Activated CD8-positive, alpha-beta T cell treated with anti-CD3 and anti-CD28 coated beads for 36 hours (primary cell): Measurements from ENCODE around the gene NCR1. TPM values are rescaled to one million over a fixed set of nuclear protein-coding genes. Genes with fewer than 3 reads are reported as not detected.
A peak's percentile ranks its signal among the peaks of the same experiment; 100 is the strongest.
"Not testable (repeated sequence)": the region's sequence is repeated elsewhere in the genome, so short reads cannot be mapped to it uniquely, and the experiment has no call there.

Experiments
- ATAC-seq: fragments of 200-7000 bp; cut with Tn5 transposase; one replicate; pipeline ENCODE4 v1.10.0; 2021; ENCODE audit warnings: mild to moderate bottlenecking, moderate library complexity
- CTCF ChIA-PET: fragments of 350-600 bp; sonication (Branson Sonifier 250); formaldehyde crosslinking; loops from one replicate; lab custom pipeline; 2021; ENCODE audit warnings: antibody characterized with exemption; lab: Charles Lee
- POLR2A ChIA-PET: fragments of 350-600 bp; sonication (Branson Sonifier 250); formaldehyde crosslinking; loops from one replicate; lab custom pipeline; 2021; ENCODE audit warnings: antibody characterized with exemption; lab: Charles Lee
- DNase-seq: peaks from one replicate; pipeline ENCODE4 v3.0.0-alpha.2; 2020
- H3K27ac Mint-ChIP-seq: one replicate; pipeline ENCODE4 v1.8.0; 2021; ENCODE audit warnings: mild to moderate bottlenecking, mixed read lengths
- H3K27me3 Mint-ChIP-seq: one replicate; pipeline ENCODE4 v1.8.0; 2021; ENCODE audit warnings: mixed read lengths
- H3K36me3 Mint-ChIP-seq: one replicate; pipeline ENCODE4 v1.8.0; 2021; ENCODE audit warnings: low read depth, mixed read lengths
- H3K4me1 Mint-ChIP-seq: one replicate; pipeline ENCODE4 v1.8.0; 2021; ENCODE audit warnings: low read depth, mixed read lengths
- H3K4me3 Mint-ChIP-seq: one replicate; pipeline ENCODE4 v1.8.0; 2021; ENCODE audit warnings: mild to moderate bottlenecking, moderate library complexity, mixed read lengths
- H3K9me3 Mint-ChIP-seq: one replicate; pipeline ENCODE4 v1.8.0; 2021; ENCODE audit warnings: mixed read lengths
- CTCF ChIP-seq: fragments of 200-600 bp; IDR thresholded peaks from one replicate; pipeline ENCODE4 v1.8.0; 2022; ENCODE audit warnings: antibody characterized with exemption, mild to moderate bottlenecking
- intact Hi-C: fragments of 100-400 bp; cut with micrococcal nuclease; formaldehyde crosslinking; loops from one replicate; pipeline ENCODE4 v1.10.0; 2022
- total RNA-seq, 2 experiments: library from RNA; stranded (reverse); gene quantifications; one replicate each; pipeline ENCODE4 v1.2.3, GENCODE V29; 2021

The NCR1 gene
- total RNA-seq, 2 experiments from 2014 or later: 0.58 to 0.68 TPM

GRCh38 chr19:54928299-54928698 is 22.4 kb downstream of the NCR1 start:
- Mint-ChIP-seq H3K27me3 (peaks cover 3% of the 10 kb centered on the region), H3K27ac (no peak overlapping the region), H3K9me3 (peaks cover 14% of the 10 kb centered on the region), H3K4me1 (no peaks in the 10 kb centered on the region), H3K4me3 (no peak overlapping the region), H3K36me3 (no peaks in the 10 kb centered on the region)
- no peak for TF ChIP-seq CTCF
- ChIA-PET POLR2A (no interaction called here), CTCF (no interaction called here)
- intact Hi-C loops: no loop called here
- DNase-seq (no peak), ATAC-seq (no peak)

GRCh38 chr19:54937926-54938325 is 32.0 kb downstream of the NCR1 start:
- Mint-ChIP-seq H3K27ac (no peak overlapping the region), H3K27me3 (peaks cover 1% of the 10 kb centered on the region), H3K9me3 (no peaks in the 10 kb centered on the region), H3K4me3 (no peak overlapping the region), H3K4me1 (peaks cover 7% of the 10 kb centered on the region), H3K36me3 (no peaks in the 10 kb centered on the region)
- POLR2A ChIA-PET: no interaction called here
- intact Hi-C loops: no loop called here
- DNase-seq (peak; percentile 31), ATAC-seq (peak; percentile 37)
- no peak for TF ChIP-seq CTCF
- CTCF ChIA-PET: no interaction called here

GRCh38 chr19:54938906-54939305 is 33.0 kb downstream of the NCR1 start:
- no peak for ATAC-seq
- ChIA-PET CTCF (no interaction called here), POLR2A (no interaction called here)
- H3K4me3 Mint-ChIP-seq: no peak overlapping the region
- H3K27me3 Mint-ChIP-seq: peaks cover 1% of the 10 kb centered on the region
- peaks cover 7% of the 10 kb centered on the region for H3K4me1 Mint-ChIP-seq
- no peaks in the 10 kb centered on the region for H3K9me3 Mint-ChIP-seq
- intact Hi-C loops: no loop called here
- no peak overlapping the region for H3K27ac Mint-ChIP-seq
- no peak for DNase-seq
- H3K36me3 Mint-ChIP-seq: no peaks in the 10 kb centered on the region
- no peak for TF ChIP-seq CTCF

GRCh38 chr19:54939538-54939937 is 33.6 kb downstream of the NCR1 start:
- DNase-seq, POLR2A ChIA-PET, H3K27me3 Mint-ChIP-seq, H3K36me3 Mint-ChIP-seq, CTCF ChIA-PET, H3K4me3 Mint-ChIP-seq, H3K4me1 Mint-ChIP-seq, H3K27ac Mint-ChIP-seq, intact Hi-C loops, ATAC-seq, H3K9me3 Mint-ChIP-seq: not testable (repeated sequence)

GRCh38 chr19:54943772-54944361 is 37.9 kb downstream of the NCR1 start:
- POLR2A ChIA-PET, H3K4me3 Mint-ChIP-seq, intact Hi-C loops, H3K4me1 Mint-ChIP-seq, H3K27ac Mint-ChIP-seq, H3K9me3 Mint-ChIP-seq, CTCF ChIA-PET, H3K27me3 Mint-ChIP-seq, DNase-seq, ATAC-seq, H3K36me3 Mint-ChIP-seq: not testable (repeated sequence)

GRCh38 chr19:54947381-54947780 is 41.4 kb downstream of the NCR1 start, which contains the start of gene NLRP7:
TSS of gene NLRP7 (minus strand) at chr19:54947530.
- POLR2A ChIA-PET: interaction anchor here (0.7 kb wide), 1 partner anchor 89 kb away, joined by 3 read pairs; no protein-coding TSS in a partner anchor
- Mint-ChIP-seq H3K27ac (no peak within 1 kb of the TSS), H3K4me1 (no peaks in the 10 kb centered on the region), H3K36me3 (no peaks in the 10 kb centered on the region), H3K9me3 (no peaks in the 10 kb centered on the region), H3K4me3 (no peak within 1 kb of the TSS), H3K27me3 (no peaks in the 10 kb centered on the region)
- intact Hi-C loops: no loop called here
- ATAC-seq (no peak), DNase-seq (no peak)
- CTCF ChIA-PET: no interaction called here
- TF ChIP-seq CTCF: no peak
